ENCODE measurements around the gene KIF15.

DNA sequence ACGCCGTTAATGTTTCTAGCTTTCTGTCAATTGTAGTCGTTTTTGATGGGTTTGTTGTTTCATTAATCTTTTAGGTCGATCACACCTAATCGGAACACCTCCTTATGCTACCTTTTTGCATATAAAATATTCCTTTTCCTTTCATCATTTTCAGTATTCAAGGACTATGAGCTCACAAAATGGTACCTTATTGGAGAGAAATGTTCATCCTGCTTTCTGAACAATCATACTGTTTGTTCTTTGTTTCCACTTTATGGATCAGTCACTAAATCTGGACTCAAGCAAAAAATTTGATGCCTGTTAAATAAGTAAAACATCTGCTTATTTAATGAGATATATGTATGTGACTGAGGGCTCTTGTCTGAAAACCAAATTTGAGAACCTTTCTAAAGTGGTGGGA, 1.1 kb downstream of the KIF15 start:
- TF ChIP-seq POLR2A (IDR thresholded peaks at IDR 0.05) = no peak
- TF ChIP-seq, protein P1, sequence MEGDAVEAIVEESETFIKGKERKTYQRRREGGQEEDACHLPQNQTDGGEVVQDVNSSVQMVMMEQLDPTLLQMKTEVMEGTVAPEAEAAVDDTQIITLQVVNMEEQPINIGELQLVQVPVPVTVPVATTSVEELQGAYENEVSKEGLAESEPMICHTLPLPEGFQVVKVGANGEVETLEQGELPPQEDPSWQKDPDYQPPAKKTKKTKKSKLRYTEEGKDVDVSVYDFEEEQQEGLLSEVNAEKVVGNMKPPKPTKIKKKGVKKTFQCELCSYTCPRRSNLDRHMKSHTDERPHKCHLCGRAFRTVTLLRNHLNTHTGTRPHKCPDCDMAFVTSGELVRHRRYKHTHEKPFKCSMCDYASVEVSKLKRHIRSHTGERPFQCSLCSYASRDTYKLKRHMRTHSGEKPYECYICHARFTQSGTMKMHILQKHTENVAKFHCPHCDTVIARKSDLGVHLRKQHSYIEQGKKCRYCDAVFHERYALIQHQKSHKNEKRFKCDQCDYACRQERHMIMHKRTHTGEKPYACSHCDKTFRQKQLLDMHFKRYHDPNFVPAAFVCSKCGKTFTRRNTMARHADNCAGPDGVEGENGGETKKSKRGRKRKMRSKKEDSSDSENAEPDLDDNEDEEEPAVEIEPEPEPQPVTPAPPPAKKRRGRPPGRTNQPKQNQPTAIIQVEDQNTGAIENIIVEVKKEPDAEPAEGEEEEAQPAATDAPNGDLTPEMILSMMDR (IDR thresholded peaks at IDR 0.05) = no peak

Data from esophagus squamous epithelium (tissue), 4 donors.